BLaER1 (cell line): Measurements from ENCODE around the gene SGSM2.
A peak's percentile ranks its signal among the peaks of the same experiment; 100 is the strongest.
"Not testable (repeated sequence)": the region's sequence is repeated elsewhere in the genome, so short reads cannot be mapped to it uniquely, and the experiment has no call there.

Experiments used
- H3K27ac ChIP-seq: shearing (Covaris generic); formaldehyde crosslinking; 2 replicates; pipeline ENCODE4 v1.8.1; 2022
- H3K27me3 ChIP-seq: shearing (Covaris generic); formaldehyde crosslinking; 2 replicates; pipeline ENCODE4 v1.8.1; 2022
- H3K36me3 ChIP-seq: shearing (Covaris generic); formaldehyde crosslinking; 2 replicates; pipeline ENCODE4 v1.8.1; 2022
- H3K4me1 ChIP-seq: shearing (Covaris generic); formaldehyde crosslinking; 2 replicates; pipeline ENCODE4 v1.8.1; 2022
- H3K4me2 ChIP-seq: shearing (Covaris generic); formaldehyde crosslinking; 2 replicates; pipeline ENCODE4 v1.8.1; 2022
- H3K4me3 ChIP-seq: shearing (Covaris generic); formaldehyde crosslinking; 2 replicates; pipeline ENCODE4 v1.8.1; 2022
- H3K9ac ChIP-seq: shearing (Covaris generic); formaldehyde crosslinking; 2 replicates; pipeline ENCODE4 v1.8.1; 2022
- H3K9me3 ChIP-seq: shearing (Covaris generic); formaldehyde crosslinking; 2 replicates; pipeline ENCODE4 v1.8.1; 2022
- H4K20me1 ChIP-seq: shearing (Covaris generic); formaldehyde crosslinking; 2 replicates; pipeline ENCODE4 v1.8.1; 2022
- Cebpa-rat ChIP-seq: shearing (Covaris generic); IDR thresholded peaks from 2 replicates; pipeline ENCODE4 v1.8.1; 2022

Gene SGSM2

DNA sequence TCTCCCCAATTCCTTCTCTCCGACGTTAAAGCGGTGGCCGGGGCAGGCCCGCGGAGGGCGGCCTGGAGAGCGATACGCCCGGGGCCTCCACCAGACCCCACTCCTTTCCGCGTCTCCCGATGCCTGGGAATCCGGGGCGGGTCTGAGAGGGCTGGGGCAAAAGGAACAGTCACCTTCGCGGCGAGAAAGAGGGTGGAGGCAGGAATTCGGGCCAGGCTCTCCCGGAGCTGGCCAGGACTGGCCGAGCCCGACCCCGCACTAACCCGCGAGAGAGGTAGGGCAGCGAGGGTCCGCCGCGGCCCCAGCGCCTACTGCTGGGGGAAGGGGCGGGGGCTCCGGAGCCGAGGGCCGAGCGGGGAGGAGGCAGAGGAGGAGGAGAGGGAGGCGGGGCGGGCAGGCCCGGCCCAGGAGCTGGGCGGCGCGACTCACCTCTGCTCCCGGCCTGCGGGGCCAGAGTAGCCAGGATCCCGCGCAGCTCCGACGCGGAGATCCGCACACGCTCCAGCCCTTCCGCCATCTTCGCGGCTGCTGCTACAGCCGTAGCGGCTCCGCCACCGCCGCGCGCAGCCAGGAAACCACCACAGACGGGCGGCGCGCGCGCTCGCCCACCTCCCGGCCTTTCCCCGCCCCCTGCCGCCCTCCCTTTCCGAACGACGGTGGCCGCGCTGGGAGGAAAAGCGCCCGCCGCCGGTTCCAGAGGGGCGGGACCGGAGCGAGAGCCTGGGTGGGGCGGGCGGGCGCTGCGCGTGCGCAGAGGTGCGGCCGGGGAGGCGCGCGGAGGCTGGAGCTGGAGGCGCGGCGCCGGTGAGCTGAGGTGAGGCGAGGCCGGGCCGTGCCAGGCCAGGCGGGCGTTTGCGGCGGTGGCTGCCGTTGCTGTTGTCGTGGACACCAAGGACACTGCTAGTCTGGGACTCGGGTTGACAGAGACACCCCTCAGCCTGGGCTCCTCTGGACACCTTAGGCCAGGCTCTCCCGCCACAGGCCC lies 33.8 kb upstream of the SGSM2 start, which contains the start of the genes SMG6 and SRR:
Gene SMG6 (minus strand): TSS at position 582 of the 985 bp plus-strand sequence. CDS start 65 bp downstream, at position 517.
Gene SRR (plus strand): TSS at position 747 of the 985 bp plus-strand sequence. CDS start 11,611 bp downstream, outside the sequence.
- peak within 1 kb of the TSS; percentile 93 for H3K9ac ChIP-seq
- H3K27ac ChIP-seq: peak within 1 kb of the TSS; percentile 91

DNA sequence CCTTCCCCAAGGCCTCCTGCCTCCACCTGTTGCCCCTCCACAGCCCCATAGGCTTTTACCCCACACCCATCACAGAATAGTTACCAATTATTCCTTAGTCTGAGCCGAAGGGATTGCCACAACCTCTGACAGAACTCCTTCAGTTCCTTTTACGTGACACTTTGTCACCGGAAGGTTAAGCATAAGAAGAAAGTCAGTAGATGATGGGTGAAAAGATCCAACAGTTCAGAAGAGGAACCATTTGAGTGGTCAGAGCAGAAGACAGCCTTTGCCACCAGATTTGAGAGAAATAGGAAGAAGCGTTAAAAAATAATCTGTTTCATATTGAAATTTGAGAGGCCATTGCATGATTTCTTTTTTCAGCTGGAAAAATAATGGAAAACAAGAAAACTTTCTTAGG lies 32.4 kb upstream of the SGSM2 start:
- H4K20me1 ChIP-seq: peaks cover 34% of the 10 kb centered on the region
- no peaks in the 10 kb centered on the region for H3K27me3 ChIP-seq
- no peaks in the 10 kb centered on the region for H3K9me3 ChIP-seq
- TF ChIP-seq Cebpa-rat: no peak
- H3K36me3 ChIP-seq: peaks cover 18% of the 10 kb centered on the region
- no peak overlapping the region for H3K27ac ChIP-seq
- H3K4me3 ChIP-seq: no peak overlapping the region; the same call in 1 of the 2 replicates
- peaks cover 28% of the 10 kb centered on the region for H3K4me1 ChIP-seq
- no peak overlapping the region for H3K4me2 ChIP-seq
- no peak overlapping the region for H3K9ac ChIP-seq

More for the DNA sequence above, 33.8 kb upstream of the SGSM2 start, which contains the start of the genes SMG6 and SRR:
- Histone ChIP-seq H3K36me3 (peaks cover 29% of the 10 kb centered on the region), H3K4me1 (peaks cover 28% of the 10 kb centered on the region), H4K20me1 (peaks cover 49% of the 10 kb centered on the region), H3K4me2 (peak within 1 kb of the TSS; percentile 89), H3K9me3 (no peaks in the 10 kb centered on the region), H3K4me3 (peak within 1 kb of the TSS; percentile 90), H3K27me3 (no peaks in the 10 kb centered on the region)
- no peak for TF ChIP-seq Cebpa-rat

DNA sequence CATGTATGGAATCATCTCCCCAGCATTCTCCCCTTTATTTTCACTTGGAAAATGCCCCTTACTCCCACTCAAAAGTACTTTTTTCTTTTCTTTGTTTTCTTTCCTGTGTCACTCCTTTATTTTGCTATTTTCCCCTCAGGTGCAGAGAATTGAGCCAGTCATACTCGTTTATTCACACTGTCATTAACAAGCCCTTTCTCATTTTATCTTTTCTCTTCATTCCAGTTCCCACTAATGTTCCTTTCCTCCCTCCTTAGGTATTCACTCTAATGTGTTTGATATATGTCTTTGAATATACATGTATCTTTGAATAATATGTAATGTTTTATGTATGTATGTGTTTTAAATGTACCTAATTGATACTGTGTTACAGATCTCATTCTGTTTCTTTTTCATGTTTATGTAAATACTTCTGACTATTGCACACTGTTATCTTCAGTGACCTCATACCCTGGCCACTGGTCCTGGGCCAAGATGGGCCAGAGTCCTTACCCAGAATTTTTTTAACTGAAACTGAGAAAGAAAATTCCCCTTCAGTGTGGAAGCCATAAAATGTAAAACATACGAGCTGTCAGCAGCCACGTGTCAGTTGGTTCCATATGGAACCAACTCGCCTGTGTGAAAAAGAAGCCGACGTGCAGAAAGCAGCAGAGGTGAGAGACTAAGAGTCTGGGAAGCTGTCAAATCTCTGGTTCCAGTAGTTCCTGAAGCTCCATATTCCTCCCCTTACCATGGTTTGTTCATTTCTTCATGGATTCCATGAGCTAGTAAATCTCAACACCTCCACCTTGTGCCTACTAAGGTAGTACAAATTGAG lies 27.8 kb upstream of the SGSM2 start:
- H3K4me3 ChIP-seq: no peak overlapping the region
- H4K20me1 ChIP-seq: no peaks in the 10 kb centered on the region
- H3K4me1 ChIP-seq: 0 out of 2 replicates have a peak, but pooled peaks cover 4% of the 10 kb centered on the region
- H3K9me3 ChIP-seq: no peaks in the 10 kb centered on the region
- H3K36me3 ChIP-seq: 0 out of 2 replicates have a peak, but pooled peaks cover 12% of the 10 kb centered on the region
- TF ChIP-seq Cebpa-rat: no peak
- no peak overlapping the region for H3K9ac ChIP-seq
- no peak overlapping the region for H3K27ac ChIP-seq
- H3K4me2 ChIP-seq: no peak overlapping the region
- H3K27me3 ChIP-seq: no peaks in the 10 kb centered on the region

DNA sequence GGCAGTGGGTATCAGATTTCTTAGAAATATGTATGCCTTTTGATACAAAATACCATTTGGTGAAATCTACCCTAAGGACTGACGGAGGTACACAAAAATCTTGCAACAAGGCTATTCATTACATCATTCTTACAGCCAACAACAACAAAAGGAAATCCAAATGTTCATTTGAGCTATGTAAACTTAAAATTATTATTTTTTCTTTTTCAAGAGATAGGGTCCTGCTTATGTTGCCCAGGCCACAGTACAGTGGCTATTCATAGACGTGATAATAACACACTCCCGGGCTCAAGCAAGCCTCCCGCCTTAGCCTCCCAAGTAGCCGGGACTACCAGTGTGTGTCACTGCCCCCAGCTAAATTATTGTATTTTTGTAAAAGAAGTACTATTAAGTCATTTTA lies 24.6 kb upstream of the SGSM2 start:
- Histone ChIP-seq H3K9ac (no peak overlapping the region), H3K4me2 (no peak overlapping the region), H3K27ac (no peak overlapping the region), H3K9me3 (no peaks in the 10 kb centered on the region), H3K4me3 (no peak overlapping the region), H3K27me3 (no peaks in the 10 kb centered on the region), H3K36me3 (0 out of 2 replicates have a peak, but pooled peaks cover 12% of the 10 kb centered on the region), H3K4me1 (no peaks in the 10 kb centered on the region), H4K20me1 (no peaks in the 10 kb centered on the region)
- TF ChIP-seq Cebpa-rat: no peak

DNA sequence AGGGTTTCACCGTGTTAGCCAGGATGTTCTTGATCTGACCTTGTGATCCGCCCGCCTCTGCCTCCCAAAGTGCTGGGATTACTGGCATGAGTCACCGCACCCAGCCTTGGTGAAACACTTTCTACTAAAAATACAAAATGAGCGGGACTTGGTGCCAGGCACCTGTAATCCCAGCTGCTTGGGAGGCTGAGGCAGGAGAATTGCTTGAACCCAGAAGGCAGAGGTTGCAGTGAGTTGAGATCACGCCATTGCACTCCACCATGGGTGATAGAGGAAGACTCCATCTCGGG lies 20.4 kb upstream of the SGSM2 start:
- peaks cover 31% of the 10 kb centered on the region for H3K36me3 ChIP-seq
- not testable (repeated sequence) for H3K4me2 ChIP-seq, H3K9ac ChIP-seq, H4K20me1 ChIP-seq, H3K27ac ChIP-seq, H3K4me1 ChIP-seq, H3K4me3 ChIP-seq, H3K27me3 ChIP-seq, H3K9me3 ChIP-seq

DNA sequence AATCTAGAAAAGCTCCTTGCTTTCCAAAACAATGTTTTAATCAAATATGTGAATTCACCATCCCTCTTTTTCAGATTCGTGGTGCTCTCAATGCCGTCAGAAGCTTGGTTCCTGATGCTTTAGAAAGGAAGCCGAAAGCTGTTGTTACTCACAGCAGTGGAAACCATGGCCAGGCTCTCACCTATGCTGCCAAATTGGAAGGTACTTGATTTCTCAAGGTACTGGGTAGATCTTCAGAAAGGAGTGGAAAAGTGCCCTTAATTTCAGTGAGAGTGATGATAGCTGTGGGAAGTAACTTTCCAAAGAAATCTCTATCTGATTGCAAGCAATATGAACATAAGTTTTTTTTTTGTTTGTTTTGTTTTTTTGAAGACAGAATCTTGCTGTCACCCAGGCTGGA lies 19.5 kb upstream of the SGSM2 start:
- Histone ChIP-seq H3K27ac (no peak overlapping the region), H3K9ac (no peak overlapping the region), H3K4me1 (no peaks in the 10 kb centered on the region), H4K20me1 (no peaks in the 10 kb centered on the region; the same call in 1 of the 2 replicates), H3K36me3 (peaks cover 41% of the 10 kb centered on the region), H3K27me3 (no peaks in the 10 kb centered on the region), H3K4me3 (no peak overlapping the region), H3K9me3 (no peaks in the 10 kb centered on the region), H3K4me2 (no peak overlapping the region)
- TF ChIP-seq Cebpa-rat: no peak

DNA sequence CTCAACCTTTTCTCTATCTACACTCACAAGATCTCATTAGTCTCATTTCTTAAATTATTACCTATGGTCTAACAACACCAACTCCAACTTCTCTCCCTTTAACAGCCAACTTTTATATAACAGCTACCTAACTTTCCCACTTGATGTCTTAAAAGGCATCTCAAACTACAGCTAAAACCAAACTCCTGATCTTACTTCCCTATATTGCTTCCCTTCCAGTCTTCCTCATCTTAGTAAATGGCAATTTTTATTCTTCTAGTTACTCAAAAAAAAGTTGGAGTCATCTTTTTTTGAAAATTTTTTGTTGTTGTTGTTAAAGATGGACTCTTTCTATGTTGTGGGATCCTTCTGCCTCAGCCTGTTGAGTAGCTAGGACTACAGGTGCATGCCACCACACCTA lies 18.2 kb upstream of the SGSM2 start:
- Histone ChIP-seq H3K9me3 (no peaks in the 10 kb centered on the region), H3K4me3 (no peak overlapping the region), H3K4me1 (no peaks in the 10 kb centered on the region), H3K4me2 (no peak overlapping the region), H4K20me1 (no peaks in the 10 kb centered on the region; the same call in 1 of the 2 replicates), H3K9ac (no peak overlapping the region), H3K27ac (no peak overlapping the region), H3K27me3 (no peaks in the 10 kb centered on the region), H3K36me3 (peaks cover 53% of the 10 kb centered on the region)
- TF ChIP-seq Cebpa-rat: no peak

DNA sequence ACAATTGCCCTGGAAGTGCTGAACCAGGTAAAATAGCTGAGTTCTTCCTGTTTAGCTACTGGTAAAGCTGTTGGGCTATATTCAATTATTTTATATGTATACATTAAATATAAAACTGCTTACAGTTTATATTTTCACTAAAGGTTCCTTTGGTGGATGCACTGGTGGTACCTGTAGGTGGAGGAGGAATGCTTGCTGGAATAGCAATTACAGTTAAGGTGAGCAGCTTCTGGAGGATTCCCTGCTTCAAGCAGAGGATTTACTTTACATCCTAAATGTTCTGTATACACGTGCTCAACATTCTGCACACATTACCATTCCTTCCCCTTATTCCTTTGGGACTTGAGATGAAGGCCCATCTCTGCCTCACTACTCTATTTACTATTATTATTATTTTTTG lies 15.9 kb upstream of the SGSM2 start:
- no peaks in the 10 kb centered on the region for H3K4me1 ChIP-seq
- TF ChIP-seq Cebpa-rat: no peak
- peaks cover 9% of the 10 kb centered on the region for H4K20me1 ChIP-seq
- H3K9me3 ChIP-seq: no peaks in the 10 kb centered on the region
- H3K27me3 ChIP-seq: no peaks in the 10 kb centered on the region
- H3K27ac ChIP-seq: no peak overlapping the region
- no peak overlapping the region for H3K4me2 ChIP-seq
- no peak overlapping the region for H3K4me3 ChIP-seq
- H3K9ac ChIP-seq: no peak overlapping the region
- peaks cover 77% of the 10 kb centered on the region for H3K36me3 ChIP-seq

DNA sequence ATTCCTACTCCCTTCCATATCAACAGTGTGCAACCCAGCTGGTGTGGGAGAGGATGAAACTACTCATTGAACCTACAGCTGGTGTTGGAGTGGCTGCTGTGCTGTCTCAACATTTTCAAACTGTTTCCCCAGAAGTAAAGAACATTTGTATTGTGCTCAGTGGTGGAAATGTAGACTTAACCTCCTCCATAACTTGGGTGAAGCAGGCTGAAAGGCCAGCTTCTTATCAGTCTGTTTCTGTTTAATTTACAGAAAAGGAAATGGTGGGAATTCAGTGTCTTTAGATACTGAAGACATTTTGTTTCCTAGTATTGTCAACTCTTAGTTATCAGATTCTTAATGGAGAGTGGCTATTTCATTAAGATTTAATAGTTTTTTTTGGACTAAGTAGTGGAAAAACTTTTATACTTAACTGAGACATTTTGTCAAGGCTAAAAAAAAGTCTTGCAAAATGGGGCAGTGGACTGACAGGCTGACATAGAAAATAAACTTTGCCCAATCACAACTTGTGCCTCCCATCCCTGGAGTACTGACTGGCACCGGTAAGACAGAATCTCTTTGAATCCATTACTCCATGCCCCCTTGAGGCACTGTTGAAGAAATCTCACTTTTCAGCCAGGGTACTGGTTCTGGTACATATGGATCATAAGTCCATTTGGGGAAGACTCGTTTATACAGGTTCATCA lies 13.5 kb upstream of the SGSM2 start:
- no peak for TF ChIP-seq Cebpa-rat
- H4K20me1 ChIP-seq: peaks cover 33% of the 10 kb centered on the region
- peaks cover 97% of the 10 kb centered on the region for H3K36me3 ChIP-seq
- no peaks in the 10 kb centered on the region for H3K4me1 ChIP-seq
- H3K27ac ChIP-seq: no peak overlapping the region
- no peaks in the 10 kb centered on the region for H3K27me3 ChIP-seq
- no peaks in the 10 kb centered on the region for H3K9me3 ChIP-seq
- no peak overlapping the region for H3K4me2 ChIP-seq
- no peak overlapping the region for H3K9ac ChIP-seq
- H3K4me3 ChIP-seq: no peak overlapping the region
